ENCODE measurements around the gene KCNQ4.

- no peak for TF ChIP-seq POLR2A (IDR thresholded peaks at IDR 0.05; ENCODE audit: low read depth, low read length)
- no peak for TF ChIP-seq TAF1 (IDR thresholded peaks at IDR 0.05; ENCODE audit: low read depth, low read length)
- no peak for TF ChIP-seq SPI1 (IDR thresholded peaks at IDR 0.05; ENCODE audit: low read depth, low read length)
- TF ChIP-seq POLR2AphosphoS5 (IDR thresholded peaks at IDR 0.05; ENCODE audit: low read depth, low read length) = no peak
Observed at GRCh38 chr1:40734882-40735628, 48.5 kb upstream of the KCNQ4 start.
